Erythroblast (primary cell): Measurements from ENCODE around the gene KCNK4.

ENCODE experiments used
- GATA1 ChIP-seq: IDR thresholded peaks from 2 replicates; pipeline ENCODE4 v1.6.1; 2011; ENCODE audit warnings: low read depth, mild to moderate bottlenecking, control low read depth, low read length, moderate library complexity
- POLR2A ChIP-seq: IDR thresholded peaks from 2 replicates; pipeline ENCODE4 v1.6.1; 2011; ENCODE audit warnings: mild to moderate bottlenecking, low read length

DNA sequence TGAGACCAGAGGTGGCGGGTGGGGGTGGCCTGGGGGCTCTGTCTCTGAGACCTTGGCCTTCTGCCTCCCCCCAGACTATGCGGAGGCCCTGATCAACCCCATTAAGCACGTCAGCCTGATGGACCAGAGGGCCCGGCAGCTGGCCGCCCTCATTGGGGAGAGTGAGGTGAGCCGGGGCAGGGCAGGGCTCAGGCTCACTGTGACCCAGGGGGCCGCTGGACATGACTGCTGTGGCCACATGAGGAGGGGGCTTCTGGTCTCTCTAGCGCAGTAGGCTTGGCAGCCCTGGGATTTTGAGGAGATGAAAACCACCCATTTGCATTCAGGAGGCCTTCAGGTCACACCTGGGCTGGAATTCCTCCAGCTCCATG is 27.2 kb upstream of the KCNK4 start:
- TF ChIP-seq POLR2A (no peak), GATA1 (no peak)
